Sigmoid colon (tissue), 7 donors: ENCODE measurements around the gene KRT83. TPM values are rescaled to one million over a fixed set of nuclear protein-coding genes. Genes with fewer than 3 reads are reported as not detected.

Experiments
- DNase-seq: peaks from one replicate; pipeline ENCODE4 v3.0.0-alpha.2; 2019
- H3K27ac ChIP-seq, 4 donors: fragments of 200-600 bp; sonication (generic); one replicate each; pipeline ENCODE4 v1.5.1; 2016 to 2019; ENCODE audit warnings: mild to moderate bottlenecking in 1 of 4
- H3K27me3 ChIP-seq, 3 donors: fragments of 200-600 bp; sonication (generic); one replicate each; pipeline ENCODE4 v1.5.1; 2019; ENCODE audit warnings: mild to moderate bottlenecking in 1 of 3
- H3K36me3 ChIP-seq, 4 donors: fragments of 200-600 bp; sonication (generic); one replicate each; pipeline ENCODE4 v1.5.1; 2016 to 2019
- H3K4me1 ChIP-seq, 4 donors: fragments of 200-600 bp; sonication (generic); one replicate each; pipeline ENCODE4 v1.5.1; 2017 to 2019
- H3K4me3 ChIP-seq, 4 donors: fragments of 200-600 bp; sonication (generic); one replicate each; pipeline ENCODE4 v1.5.1; 2017 to 2019; ENCODE audit warnings: mild to moderate bottlenecking in 2 of 4, moderate library complexity in 1 of 4
- H3K9me3 ChIP-seq, 4 donors: fragments of 200-600 bp in 3 of 4; sonication (generic) in 3 of 4; one replicate each; pipeline versions ENCODE4 v1.5.1 to v1.6.1; 2013 to 2019
- CTCF ChIP-seq, 4 experiments: fragments of 450-650 bp in 3 of 4; fragments of 200-600 bp in 1 of 4; IDR thresholded peaks; one replicate each; pipeline ENCODE4 v1.5.1; 2016 to 2019; ENCODE audit warnings: antibody characterized with exemption in 4 of 4, mild to moderate bottlenecking in 3 of 4, moderate library complexity in 2 of 4
- EP300 ChIP-seq, 4 donors: sonication (generic); formaldehyde crosslinking; IDR thresholded peaks; one replicate each; pipeline ENCODE4 v1.6.1; 2017; ENCODE audit warnings: antibody characterized with exemption in 4 of 4
- POLR2A ChIP-seq, 2 donors: fragments of 450-650 bp; IDR thresholded peaks; one replicate each; pipeline ENCODE4 v1.6.1; 2016; ENCODE audit warnings: antibody characterized with exemption in 2 of 2, mild to moderate bottlenecking in 2 of 2, moderate library complexity in 2 of 2
- POLR2AphosphoS5 ChIP-seq, 4 donors: sonication (generic); formaldehyde crosslinking; IDR thresholded peaks; one replicate each; pipeline ENCODE4 v1.6.1; 2017; ENCODE audit warnings: antibody characterized with exemption in 4 of 4
- WGBS, 2 donors: extraction: QIAGEN DNeasy Blood & Tissue Kit; methylation state at CpG; one replicate each; pipeline ENCODE4 v1.1.7; 2013; 5-methylcytosine and 5-hydroxymethylcytosine counted together
- intact Hi-C: fragments of 100-400 bp; cut with DNase I; formaldehyde crosslinking; loops from one replicate; pipeline ENCODE4 v1.15.1; 2023
- polyA plus RNA-seq, 3 donors: library from polyadenylated mRNA; stranded (reverse); fragments of 200-250 nt; gene quantifications; one replicate each; pipeline ENCODE4 v1.2.3, GENCODE V29; 2013
- total RNA-seq, 4 donors: library from RNA; depleted of rRNA; stranded (reverse); fragments of >200 nt; gene quantifications; one replicate each; pipeline ENCODE4 v1.1.0, GENCODE V29; 2016
- donor health status: healthy with polysubstance abuse.
- donor health status: Bipolar disorder and iron deficiency.
- donor health status: healthy.

The KRT83 gene
- total and polyA plus RNA-seq, 7 donors: not detected

DNA sequence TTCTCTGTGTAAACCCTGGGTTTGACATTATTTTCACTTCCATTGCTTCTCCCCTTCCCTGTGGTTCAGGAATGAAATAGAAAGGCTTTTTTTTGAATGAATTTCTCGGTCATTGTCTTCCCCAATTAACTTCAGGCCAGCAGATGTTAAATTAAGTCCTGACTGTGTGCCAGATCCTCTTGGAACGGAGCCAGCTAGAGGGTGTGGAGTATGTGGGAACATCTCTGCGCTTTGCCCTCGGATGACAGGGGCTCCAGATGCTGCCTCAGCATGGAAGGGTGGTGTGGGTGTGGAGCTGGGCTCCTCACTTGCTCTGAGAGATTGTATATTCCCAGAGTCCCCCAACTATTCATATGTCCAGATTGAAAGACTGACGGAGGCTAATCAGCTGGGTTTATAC is 33.0 kb upstream of the KRT83 start:
- Histone ChIP-seq H3K4me3 (no peak overlapping the region), H3K9me3 (no peaks in the 10 kb centered on the region), H3K4me1 (peaks cover 0 to 3% (median 0%) of the 10 kb centered on the region in 4 donors), H3K36me3 (no peaks in the 10 kb centered on the region), H3K27me3 (no peaks in the 10 kb centered on the region), H3K27ac (no peak overlapping the region)
- TF ChIP-seq POLR2AphosphoS5 (IDR thresholded peaks at IDR 0.05) (no peak), CTCF (IDR thresholded peaks at IDR 0.05) (no peak), POLR2A (IDR thresholded peaks at IDR 0.05) (no peak)
- 10 to 43% methylated on average over 5 of the region's 5 CpGs for WGBS, 2 donors
- intact Hi-C loops: no loop called here
- DNase-seq: no peak

GRCh38 chr12:52353766-52354165 is 32.6 kb upstream of the KRT83 start:
- TF ChIP-seq CTCF (IDR thresholded peaks at IDR 0.05) (no peak), POLR2AphosphoS5 (IDR thresholded peaks at IDR 0.05) (no peak), POLR2A (IDR thresholded peaks at IDR 0.05) (no peak), EP300 (IDR thresholded peaks at IDR 0.05) (no peak)
- no peaks in the 10 kb centered on the region for H3K36me3 ChIP-seq
- no peaks in the 10 kb centered on the region for H3K27me3 ChIP-seq
- H3K4me3 ChIP-seq: no peak overlapping the region
- H3K27ac ChIP-seq: no peak overlapping the region
- H3K4me1 ChIP-seq: peaks cover 0 to 3% (median 0%) of the 10 kb centered on the region in 4 donors
- WGBS, 2 donors: 41 to 69% methylated on average over 3 of the region's 3 CpGs
- intact Hi-C loops: no loop called here
- DNase-seq: no peak
- H3K9me3 ChIP-seq: no peaks in the 10 kb centered on the region

GRCh38 chr12:52352951-52353350 is 31.8 kb upstream of the KRT83 start:
- intact Hi-C loops: no loop called here
- no peak for DNase-seq
- TF ChIP-seq POLR2AphosphoS5 (IDR thresholded peaks at IDR 0.05) (no peak), EP300 (IDR thresholded peaks at IDR 0.05) (no peak), POLR2A (IDR thresholded peaks at IDR 0.05) (no peak), CTCF (IDR thresholded peaks at IDR 0.05) (no peak)
- H3K4me3 ChIP-seq: no peak overlapping the region
- no peaks in the 10 kb centered on the region for H3K36me3 ChIP-seq
- no peaks in the 10 kb centered on the region for H3K27me3 ChIP-seq
- 72 to 82% methylated on average over 2 of the region's 2 CpGs for WGBS, 2 donors
- peaks cover 0 to 3% (median 0%) of the 10 kb centered on the region in 4 donors for H3K4me1 ChIP-seq
- no peak overlapping the region for H3K27ac ChIP-seq
- no peaks in the 10 kb centered on the region for H3K9me3 ChIP-seq

- intact Hi-C loops: no loop called here
- no peaks in the 10 kb centered on the region for H3K36me3 ChIP-seq
- H3K4me3 ChIP-seq: no peak overlapping the region
- peaks cover 0 to 3% (median 0%) of the 10 kb centered on the region in 4 donors for H3K4me1 ChIP-seq
- TF ChIP-seq POLR2A (IDR thresholded peaks at IDR 0.05) (no peak), EP300 (IDR thresholded peaks at IDR 0.05) (no peak), POLR2AphosphoS5 (IDR thresholded peaks at IDR 0.05) (no peak), CTCF (IDR thresholded peaks at IDR 0.05) (no peak)
- DNase-seq: no peak
- H3K9me3 ChIP-seq: no peaks in the 10 kb centered on the region
- no peak overlapping the region for H3K27ac ChIP-seq
- no peaks in the 10 kb centered on the region for H3K27me3 ChIP-seq
- WGBS, 2 donors: 59 to 66% methylated on average over 9 of the region's 9 CpGs
These were observed 30.2 kb upstream of the KRT83 start for GRCh38 chr12:52351196-52352059.
